Activated gamma-delta T cell treated with Interleukin-2 at 50 U/mL for 16 hours (primary cell): ENCODE results near the gene HLF.

Source experiments
- DNase-seq: peaks from one replicate; pipeline ENCODE4 v3.0.0-alpha.2; 2020

Gene HLF, protein sequence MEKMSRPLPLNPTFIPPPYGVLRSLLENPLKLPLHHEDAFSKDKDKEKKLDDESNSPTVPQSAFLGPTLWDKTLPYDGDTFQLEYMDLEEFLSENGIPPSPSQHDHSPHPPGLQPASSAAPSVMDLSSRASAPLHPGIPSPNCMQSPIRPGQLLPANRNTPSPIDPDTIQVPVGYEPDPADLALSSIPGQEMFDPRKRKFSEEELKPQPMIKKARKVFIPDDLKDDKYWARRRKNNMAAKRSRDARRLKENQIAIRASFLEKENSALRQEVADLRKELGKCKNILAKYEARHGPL

DNA sequence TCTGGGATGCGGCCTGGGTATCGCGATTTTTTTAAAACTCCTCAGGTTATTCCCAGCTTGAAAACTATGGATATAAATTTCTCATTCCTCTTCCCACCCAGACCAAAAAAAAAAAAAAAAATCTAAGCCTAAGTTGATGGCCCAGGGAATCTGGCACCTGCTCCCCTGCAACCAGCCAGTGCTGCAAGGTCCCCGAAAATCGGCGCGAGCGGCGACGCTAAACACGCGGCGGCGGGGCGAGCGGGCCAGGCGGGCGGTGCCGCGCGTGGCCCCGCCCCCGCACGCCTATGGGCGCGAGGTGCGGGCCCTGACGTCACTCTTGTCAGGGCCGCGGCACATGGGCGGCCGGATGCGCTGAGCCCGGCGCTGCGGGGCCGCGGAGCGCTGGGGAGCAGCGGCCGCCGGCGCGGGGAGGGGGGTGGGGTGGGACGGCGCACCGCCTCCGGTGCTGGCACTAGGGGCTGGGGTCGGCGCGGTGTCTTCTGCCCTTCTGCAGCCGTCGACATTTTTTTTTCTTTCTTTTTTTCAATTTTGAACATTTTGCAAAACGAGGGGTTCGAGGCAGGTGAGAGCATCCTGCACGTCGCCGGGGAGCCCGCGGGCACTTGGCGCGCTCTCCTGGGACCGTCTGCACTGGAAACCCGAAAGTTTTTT lies at the start of gene HLF:
HLF (plus strand) TSS at position 316 of the 654 bp plus-strand sequence. CDS start 525 bp downstream, outside the sequence.
- peak; percentile 45 for DNase-seq

DNA sequence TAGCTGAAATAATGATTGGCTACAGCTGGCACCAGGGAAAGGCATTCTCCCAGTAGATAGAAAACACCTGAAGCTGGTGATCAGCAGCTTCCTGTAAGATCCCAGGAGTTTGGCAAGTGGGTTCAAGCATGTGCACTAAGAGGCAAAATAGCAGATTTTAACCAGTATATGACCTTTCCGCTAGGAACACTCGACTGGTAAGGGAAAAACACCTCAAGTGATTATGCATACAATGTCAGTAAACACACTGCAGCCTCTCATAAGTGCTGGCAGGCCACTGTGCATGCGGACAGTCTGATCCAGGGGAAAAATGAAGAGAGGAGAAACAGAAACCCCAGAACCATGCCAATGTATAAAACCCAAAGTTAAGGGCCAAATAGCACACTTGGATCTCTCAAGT lies 49.0 kb upstream of the HLF start:
- no peak for DNase-seq

DNA sequence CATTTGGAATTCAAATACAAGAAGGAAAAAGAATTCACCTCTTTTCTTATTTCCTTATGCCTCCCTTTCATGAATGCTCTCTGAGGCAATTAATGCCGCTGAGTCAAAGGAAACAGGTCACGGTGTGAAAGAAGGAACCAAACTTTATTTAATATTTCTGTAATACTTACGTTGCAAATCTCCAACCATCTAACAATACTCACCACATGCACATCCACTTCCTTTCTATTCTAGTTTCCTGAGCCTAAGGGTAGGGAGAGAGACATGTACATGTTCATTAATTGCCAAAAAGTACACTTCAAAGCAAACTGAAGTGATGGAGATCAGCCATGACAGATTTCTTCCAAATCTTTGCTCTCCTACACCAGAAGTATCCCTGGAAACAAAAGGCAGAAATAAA lies 47.9 kb upstream of the HLF start:
- DNase-seq: no peak

DNA sequence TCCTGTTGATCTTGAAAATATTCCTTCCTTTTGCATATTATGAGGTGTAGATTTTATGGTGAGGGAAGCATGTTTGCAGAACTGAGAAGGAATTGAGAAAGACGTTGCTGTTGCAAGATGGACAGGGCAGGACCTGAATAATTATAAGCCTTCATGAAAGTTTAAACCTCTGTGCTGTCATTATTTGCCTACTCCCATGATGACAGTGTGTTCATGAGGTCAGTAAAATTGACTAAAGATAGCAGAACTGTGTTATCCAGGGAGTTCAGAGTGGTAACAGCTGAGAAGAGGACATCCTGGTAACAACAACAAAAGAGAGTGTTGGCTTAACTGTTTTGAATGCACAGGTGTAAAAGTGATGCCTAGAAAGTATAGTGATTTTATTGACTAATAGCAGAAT lies 45.3 kb upstream of the HLF start:
- DNase-seq: no peak

DNA sequence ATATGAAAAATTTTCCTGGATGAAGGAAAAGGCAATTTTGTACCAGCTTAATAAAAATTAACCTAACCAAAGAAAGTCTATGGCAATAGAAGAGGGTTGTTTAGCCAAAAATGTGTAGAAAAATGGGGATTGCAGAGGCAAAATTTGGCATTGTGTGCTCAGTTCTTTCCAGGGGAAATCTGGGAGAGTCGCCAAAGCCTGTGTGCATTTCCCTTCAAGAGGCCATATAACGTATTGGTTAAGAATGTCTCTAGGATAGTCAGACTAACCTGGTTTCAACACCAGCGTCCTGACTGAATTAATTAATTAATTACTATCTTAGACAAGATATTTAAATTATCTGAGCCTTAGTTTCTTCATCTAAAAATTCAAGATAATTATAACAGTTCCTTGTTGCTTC lies 44.8 kb upstream of the HLF start:
- no peak for DNase-seq

DNA sequence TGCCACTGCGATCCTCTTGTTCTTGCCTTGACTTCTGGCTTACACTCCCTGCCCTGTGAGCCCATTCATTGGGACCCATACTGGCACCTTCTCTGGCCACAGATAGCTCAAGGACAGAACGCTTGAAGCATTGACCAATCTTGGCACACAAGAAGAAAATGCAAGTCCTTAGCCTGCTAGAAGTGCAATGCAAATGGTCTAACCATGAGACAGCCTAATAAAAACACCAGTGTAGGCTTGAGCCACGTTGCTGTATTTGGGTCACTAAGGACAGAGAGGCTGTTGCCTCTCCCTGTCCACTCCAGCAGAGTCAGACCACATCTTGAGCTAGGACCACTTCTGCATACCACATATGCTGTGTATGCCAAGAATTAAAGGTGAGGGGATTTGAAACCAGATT lies 41.2 kb upstream of the HLF start:
- DNase-seq: no peak

DNA sequence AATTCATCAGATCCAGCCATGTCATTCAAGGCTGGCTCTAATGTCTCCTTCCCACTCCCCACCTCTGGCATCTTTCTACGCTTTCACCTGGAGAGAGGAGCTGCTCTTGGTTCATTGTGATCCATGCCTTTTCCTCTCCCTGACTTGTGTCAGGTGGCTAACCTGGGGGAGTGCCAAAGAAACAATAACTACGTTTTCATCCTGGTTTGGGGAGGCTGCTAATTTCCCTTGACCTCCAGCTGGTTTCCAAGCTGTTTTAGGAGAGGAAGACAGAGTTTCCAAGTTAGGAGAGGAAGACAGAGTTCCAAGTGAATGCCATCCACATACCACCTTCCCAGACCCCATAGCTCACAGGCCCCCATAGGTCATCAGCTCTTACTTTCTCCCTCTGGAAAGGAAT lies 40.0 kb upstream of the HLF start:
- no peak for DNase-seq

DNA sequence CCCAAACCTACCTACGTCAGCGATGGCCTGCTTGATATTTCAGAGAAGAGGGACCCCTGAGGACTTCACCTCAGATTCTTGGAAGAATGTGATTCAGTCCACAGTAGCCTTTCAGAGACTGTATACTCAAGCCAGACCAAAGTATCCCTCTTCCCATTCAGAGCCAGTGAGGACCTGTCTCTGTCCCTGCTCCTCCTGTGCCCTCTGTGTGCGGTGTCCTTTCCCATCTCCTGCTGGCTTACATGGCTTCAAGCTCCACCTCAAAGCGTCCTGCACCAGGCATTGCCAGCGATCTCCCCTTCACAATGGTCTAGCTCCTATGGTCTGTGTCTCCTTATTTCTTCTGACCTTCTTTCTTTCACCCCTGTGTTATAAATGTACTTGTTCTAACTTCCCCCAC lies 39.5 kb upstream of the HLF start:
- DNase-seq: no peak

DNA sequence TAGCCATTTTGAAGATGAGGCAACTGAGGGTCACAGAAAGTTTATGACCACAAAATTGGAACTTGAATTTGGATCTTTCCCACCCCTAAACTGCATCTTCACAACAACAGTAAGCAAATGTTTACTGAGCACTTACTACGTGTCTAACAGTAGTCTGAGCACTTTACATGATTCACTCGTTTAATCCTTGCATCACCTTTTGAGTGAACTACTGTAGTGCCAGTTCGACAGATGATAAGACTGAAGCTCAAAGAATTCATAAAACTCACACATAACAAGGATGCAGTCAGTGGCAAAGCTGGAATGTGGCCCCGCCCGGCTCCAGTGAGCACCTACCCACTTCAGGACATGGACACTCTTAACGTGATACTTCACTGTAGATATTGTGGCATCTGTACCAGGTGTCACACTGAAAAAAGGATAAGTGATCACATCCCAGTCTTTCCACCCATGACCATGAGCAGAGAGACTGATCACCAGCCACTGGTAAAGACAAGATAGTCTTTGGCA lies 36.0 kb upstream of the HLF start:
- no peak for DNase-seq

DNA sequence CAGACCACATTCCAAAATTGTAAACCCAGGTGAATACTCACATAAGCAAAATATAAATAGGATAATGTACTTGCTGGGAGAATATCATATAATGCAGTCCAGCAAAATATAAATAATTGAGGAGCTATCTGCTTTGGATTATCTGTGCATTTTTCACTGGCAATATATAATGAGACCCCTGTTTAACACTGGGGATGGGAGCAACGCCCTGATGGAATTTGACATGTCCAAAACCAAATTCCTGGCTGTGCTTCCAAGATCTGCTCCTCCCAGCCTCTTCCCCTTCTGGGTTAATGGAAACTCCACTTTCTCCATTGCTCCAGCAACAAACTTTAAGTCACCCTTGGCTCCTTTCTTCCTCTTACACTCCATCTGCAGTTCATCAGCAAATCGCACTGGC lies 35.5 kb upstream of the HLF start:
- DNase-seq: no peak

DNA sequence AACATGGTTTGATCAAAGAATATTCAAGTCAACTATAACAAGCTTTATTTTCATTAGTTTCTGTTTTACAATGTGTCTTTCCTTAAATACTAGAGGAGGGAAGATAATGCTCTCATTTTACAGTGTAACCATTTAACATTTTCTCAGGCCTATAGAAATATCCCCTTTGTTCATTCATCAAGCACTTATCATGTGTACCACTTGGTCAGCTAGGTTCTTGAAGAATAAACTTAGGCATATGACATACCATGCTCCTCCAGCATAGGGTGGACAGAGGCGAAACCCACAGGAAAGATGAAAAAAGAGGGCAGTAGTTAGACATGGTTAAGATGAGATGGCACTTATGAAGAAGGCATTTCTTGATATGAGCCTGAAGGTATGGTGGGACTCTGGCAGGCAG lies 34.0 kb upstream of the HLF start:
- DNase-seq: no peak

DNA sequence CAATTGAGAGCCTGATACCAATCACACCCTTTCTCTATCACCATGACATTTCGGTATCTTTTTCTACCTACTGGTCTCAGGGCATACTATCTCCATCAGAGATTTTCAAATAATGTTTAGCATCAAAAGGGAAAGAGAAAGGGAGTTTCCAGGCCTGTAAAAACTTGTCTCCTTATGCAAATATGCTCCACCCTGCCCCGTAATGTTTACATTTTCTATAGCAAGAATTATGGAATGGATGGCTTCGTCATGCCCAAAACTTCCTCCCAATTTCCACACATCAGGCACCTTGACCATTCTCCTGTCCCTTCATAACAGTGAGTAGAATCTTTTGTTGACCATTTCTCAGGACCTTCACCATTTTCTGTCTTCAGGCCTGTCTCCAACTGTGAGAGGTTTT lies 30.9 kb upstream of the HLF start:
- no peak for DNase-seq

DNA sequence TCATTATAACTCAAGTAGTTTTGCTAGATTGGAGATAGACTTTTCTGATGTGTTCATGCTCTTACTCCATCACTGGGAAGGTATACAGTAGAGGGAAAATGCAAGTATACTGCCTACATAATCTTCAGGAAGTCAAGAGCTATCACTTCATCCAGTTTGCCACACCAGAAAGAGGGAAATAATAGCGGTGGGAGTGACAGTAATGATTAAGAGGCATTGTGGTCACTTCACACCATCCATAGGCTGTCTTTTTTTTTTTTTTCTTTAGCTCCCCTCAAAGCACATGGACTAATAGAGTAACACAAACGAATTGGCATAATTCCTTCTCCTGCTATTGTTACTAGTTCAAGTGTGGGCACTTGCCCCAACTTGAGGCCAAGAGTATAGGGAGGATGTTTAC lies 28.4 kb upstream of the HLF start:
- DNase-seq: no peak

DNA sequence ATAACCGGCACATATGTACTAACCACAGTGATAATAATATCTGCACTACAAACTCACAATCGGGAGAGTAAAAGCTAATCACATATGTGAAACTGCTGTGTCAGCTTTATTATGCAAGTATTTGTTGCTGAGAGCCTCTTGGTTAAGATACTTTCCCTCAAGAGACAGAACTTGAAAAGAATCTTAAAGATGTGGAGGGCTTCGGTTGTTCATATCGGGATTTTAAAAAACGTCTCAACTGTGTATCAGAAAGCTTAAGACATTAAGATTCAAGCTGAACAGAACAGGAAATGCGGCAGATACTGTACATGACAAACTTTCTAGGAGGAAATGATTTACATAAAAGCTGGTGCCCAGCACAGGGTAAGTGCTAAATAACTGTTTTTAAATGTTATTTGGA lies 27.5 kb upstream of the HLF start:
- DNase-seq: no peak

DNA sequence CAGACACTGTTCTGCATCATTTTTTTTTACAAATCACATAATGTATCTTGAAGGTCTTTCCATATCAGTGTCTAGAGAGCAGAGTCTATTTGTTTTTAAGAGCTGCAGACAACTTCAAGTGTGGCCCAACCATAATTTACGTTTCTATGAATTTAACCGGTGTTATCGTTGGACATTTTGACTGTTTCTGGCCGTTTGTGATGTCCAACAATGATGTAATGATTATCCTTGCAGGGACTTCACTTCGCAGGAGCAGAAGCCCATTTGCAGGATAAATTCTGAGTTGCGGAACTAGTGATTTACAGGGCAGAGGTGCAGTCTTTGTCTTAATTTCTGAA lies 26.9 kb upstream of the HLF start:
- DNase-seq: no peak

DNA sequence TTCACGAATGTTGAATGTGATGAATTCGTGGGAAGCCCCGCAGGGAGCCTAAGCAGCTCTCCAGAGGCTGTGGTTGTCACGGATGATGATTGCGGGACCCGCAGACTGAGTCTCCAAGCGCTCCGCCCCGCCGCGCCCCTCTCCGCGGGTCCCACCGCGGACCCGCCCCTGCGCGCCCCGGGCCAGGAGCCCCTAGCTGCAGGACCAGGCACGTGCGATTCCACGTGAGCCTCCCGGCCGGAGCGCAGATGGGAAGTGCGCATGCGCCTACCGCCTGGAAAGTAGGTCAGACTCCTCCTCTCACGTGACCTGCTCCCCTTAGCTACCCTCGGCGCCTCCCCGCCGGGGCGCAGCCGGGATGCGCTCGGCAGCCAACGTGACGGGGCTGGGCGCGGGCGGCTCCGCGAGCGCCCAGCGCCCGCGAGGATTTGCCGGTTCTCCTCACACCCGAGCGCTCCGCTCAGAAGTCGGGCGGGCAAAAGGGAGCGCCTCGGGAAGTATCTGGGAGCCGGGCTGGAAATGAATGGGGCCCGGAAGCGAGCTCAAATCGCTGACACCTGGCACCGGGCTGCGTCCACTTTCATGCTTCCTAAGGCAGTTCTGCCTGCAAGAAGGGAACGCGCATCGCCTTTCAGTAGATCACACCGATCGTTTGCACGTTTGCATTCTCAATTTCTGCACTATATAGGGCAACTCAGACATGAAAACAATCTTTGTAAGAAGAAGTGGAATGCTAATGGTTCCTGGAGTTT lies 26.4 kb upstream of the HLF start:
- peak; percentile 74 for DNase-seq

DNA sequence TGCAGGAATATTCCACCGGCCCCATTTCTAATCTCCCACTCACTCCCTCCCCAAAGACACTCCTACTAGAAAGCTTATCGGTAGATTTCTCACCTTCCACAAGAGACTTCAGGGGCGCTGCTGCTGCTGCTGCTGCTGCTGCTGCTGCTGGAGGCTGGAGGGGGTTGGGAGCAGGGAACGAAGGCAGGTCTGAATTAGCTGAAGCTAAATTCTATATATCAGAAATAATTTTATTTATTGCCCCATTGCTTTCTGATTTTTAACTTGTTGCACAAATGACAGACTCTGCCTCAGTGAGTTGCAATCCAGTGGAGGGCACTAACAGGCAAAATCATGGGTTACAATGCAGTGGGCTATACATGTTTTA lies 25.8 kb upstream of the HLF start:
- no peak for DNase-seq

DNA sequence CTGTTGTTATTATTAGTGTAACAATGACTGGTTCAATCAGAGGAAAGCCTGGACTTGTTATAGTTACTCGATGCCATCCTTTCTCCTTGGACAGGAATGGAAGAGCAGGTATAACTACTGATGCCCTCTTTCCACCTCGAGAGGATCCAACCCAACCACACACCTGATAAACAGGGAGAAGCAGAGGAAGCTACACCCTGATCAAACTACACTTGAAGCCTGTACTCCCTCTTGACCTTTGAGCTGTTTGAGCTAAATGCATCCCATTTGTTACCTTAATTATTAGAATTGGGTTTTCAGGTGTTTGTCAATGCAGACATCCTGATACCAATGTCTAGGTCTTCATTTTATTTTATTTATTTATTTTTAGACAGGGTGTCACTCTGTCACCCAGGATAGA lies 23.7 kb upstream of the HLF start:
- DNase-seq: no peak

DNA sequence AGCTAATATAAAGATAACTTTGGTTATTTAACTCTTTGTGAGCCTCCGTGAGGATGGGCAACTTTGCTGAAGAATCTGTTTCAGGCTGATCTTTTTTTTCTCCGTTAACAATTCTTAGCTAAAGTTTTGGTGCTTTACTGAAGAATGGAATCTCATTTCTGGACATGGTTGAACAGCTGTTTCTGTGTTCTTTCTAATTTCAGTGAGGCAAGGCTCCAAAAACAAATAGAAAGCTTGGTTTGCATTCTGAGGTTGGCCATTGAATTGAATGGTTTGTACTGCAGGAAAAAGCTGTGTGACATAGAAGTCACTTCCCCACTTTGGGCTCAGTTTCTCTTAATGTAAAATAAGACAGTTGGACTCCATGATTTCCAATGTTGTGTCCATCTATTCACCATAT lies 22.3 kb upstream of the HLF start:
- no peak for DNase-seq

DNA sequence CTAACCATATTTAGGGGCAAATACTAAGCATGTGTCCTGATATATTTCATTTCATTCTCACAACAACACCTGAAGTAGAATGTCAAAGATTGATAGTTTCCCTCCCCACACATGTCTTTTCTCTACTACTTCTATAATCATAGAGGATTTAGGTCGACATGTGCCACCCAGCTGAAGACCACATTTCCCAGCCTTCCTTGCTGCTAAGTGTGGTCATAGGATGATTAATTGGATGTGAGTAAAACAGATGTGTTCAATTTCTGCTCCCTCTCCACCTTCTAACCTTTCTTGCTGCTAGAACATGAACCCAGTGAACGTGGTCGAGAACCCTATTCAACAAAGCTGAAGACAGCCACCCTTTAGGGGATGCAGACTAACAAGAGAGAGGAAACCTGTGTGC lies 18.8 kb upstream of the HLF start:
- DNase-seq: no peak

DNA sequence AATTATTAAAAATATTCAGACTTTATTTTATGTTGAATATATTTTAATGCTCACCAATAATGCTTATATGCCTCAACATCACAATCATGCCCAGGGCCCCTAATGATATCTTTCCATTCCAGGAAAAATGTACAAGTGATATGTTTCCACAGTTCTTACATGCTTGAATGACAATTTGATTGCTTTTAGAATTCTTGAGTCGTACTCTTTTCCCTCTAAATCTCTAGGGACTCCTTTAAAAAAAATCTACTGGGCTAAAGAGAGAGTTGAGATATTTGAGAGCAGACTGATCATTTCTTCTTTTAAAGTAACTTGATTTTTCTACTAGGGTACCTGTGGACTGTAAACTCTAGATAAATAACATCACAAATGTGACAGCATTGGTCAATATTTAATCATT lies 18.2 kb upstream of the HLF start:
- DNase-seq: no peak

DNA sequence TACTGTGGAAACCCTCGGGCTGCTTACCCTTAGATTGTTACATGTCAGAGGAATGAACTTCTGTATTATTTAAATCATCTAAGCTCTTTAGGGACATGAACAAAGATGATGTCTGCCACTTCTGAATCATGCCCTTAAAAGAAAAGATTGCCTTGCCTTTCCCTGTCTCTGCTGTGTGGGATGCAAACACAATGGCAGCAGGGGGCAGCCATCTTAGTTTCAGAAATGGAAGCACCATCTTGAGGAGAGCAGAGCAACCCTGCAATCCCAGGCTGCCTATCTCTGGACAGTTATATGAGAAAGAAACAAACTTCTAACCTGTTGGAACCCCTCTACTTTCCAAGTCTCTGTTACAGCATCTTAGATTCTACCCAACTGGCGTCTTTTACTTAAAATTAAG lies 16.7 kb upstream of the HLF start:
- DNase-seq: no peak

DNA sequence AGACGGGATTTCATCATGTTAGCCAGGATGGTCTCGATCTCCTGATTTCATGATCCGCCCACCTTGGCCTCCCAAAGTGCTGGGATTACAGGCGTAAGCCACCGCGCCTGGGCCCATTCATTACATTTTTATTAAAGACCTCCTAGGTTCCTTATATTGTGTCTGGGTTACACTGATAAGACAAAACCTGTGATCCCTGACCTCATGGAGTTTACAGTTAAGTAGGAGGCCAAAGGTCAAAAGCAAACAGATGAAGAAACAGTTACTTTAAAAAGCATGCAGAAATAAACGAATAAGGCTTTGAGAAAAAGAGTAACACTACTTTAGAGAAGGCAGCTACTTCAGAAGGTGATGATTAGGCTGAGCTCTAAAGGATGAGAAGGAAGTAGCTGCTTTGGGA lies 14.9 kb upstream of the HLF start:
- DNase-seq: no peak

DNA sequence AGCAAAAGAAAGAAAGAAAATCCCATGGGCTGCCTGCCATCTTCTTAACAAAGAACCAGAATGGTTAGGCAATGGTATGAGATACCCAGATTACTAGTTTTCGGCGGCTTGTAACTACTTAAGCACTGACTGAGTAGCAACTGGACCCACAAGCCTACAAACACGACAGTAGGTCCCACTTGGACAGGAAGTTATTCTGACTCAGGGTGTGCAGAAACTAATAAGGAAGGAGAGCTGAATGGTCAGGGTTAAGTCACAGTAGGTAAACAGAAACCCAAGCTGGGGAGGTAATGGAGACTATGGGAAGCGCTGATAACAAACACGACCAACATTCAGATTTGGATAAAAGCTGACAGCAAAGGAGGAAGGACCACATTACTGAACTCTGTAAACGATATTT lies 10.4 kb upstream of the HLF start:
- DNase-seq: no peak
